NCI-H82 treated with DMSO at 0.1 percent for 48 hours (cell line): Measurements from ENCODE around the gene HENMT1.
"Not testable (repeated sequence)": the region's sequence is repeated elsewhere in the genome, so short reads cannot be mapped to it uniquely, and the experiment has no call there.

Source experiments
- DNase-seq: peaks from one replicate; lab custom pipeline; 2025; ENCODE audit not compliant: unreplicated experiment; lab: John Stamatoyannopoulos, UW

Gene HENMT1

DNA sequence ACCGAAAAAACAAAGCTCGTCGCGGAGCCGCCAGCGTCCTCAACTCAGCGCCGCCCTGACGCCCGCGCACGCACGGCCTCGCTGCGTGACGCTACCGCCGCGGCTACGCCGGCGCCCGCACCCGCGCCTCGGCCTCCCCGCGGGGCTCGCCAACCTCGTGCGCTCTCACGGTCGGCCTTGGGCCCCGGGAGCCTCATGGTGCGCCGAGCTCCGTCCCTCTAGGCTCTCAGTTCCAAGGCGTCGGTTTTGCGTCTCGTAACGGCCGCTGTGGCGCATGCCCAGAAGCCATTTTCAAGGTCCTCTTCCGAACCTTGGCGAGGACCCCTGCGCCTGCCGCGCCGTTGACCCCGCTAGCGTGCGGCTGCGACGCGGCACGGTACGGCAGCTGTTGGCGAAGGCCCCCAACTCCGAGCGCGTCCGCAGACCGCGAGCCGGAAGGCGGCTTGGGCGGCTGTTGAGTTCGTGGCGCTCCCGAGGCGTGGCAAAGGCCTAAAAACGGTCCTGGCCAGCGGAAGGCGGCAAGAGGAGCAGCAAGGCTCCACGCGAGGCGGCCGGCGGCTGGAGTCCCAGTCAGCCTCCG lies at the start of gene HENMT1:
TSS of gene HENMT1 (minus strand) at position 64 of the 580 bp plus-strand sequence. CDS start 1,209 bp downstream, outside the sequence.
- no peak for DNase-seq

DNA sequence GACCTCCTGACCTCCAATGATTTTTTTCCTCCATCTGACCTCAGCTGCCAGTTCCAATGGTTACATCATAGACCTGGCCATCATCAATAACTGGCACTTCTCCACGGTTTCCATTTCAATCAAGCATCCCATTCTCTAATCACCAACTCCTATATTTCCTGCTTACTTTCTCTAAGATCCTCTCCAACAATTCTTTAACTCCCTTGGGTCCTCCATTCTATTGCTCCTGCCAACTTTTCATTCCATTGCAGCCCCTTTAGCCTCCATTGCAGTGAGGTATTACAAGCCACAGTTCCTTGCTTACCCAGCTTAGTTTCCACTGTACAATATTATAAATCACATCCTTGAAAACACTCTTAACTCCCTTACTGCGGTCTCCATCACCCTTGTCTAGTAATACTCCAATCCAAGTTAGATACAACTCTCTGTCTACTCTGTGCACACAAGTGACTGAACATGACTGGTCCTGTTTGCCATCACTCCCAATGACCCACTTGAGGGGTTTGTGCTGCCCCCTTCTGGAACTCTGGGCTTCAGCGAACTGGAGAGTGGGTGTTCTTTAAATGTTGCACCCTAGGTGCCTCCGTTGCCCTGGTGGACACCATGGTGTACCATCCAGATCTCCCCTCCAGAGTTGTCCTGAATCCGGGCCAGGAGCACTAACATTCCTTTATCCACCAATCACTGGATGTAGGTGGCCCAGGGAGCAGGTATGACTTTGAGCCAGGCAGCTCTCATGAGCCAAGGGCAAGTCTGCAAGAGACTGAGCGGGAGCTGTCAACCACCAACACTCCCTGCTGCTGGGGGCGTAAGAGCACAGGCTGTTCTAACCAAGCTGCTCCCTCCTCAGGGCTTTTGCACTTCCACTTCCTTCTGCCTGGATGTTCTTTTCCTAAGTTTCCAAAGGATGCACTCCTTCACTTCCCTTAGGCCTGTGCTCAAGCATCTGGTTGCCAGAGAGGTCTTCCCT lies 48.1 kb upstream of the HENMT1 start:
- DNase-seq: no peak

DNA sequence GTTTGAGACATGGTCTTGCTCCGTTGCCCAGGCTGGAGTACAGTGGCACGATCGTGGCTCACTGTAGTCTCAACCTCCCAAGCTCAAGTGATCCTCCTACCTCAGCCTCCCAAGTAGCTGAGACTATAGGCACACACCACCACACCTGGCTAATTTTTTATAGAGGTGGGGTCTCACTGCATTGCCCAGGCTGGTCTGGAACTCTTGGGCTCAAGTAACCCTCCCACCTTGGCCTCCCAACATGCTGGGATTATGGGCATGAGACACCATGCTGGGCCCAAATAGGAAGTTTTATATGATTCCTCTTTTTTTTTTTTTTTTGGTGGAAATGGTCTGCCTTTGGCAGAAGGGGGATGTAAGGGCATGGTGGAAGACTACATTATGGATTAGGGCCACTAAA lies 45.8 kb upstream of the HENMT1 start:
- no peak for DNase-seq

DNA sequence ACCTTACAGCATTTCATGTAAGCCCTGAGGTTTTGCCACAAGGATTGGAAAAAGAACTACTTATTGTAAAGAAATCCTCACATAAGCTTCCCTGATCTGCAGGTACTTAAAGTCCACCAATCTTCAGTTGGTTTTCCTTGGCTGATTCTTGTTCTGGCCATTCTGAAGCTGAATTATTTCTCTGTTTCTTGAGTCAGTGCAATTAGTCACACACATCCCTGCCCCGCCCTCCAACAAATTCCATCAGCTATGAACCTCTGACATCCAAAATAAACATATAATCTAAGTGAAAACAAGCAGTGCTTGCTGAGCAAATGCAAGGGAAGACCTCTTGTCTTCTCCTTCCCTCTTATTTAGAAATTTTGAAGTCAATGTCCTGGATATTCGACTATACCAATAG lies 43.6 kb upstream of the HENMT1 start:
- no peak for DNase-seq

DNA sequence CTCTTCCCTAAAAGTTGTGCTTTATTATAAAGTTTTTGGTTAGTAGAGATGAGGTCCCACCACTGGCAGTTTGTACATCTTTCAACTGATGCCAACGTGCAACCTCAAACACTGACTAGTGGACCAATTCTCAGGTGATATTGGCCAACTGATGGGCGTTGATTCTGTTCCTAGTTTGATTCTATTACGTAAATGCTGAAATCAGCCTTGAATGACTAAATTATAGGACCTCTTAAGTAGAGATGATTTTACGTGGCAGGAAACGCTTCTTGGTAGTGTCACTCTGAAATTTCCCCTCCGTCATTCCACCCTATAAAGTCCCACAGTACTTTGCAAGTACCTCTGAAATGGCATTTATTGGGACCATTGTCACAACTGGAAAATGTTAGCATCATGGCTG lies 43.0 kb upstream of the HENMT1 start:
- DNase-seq: no peak

DNA sequence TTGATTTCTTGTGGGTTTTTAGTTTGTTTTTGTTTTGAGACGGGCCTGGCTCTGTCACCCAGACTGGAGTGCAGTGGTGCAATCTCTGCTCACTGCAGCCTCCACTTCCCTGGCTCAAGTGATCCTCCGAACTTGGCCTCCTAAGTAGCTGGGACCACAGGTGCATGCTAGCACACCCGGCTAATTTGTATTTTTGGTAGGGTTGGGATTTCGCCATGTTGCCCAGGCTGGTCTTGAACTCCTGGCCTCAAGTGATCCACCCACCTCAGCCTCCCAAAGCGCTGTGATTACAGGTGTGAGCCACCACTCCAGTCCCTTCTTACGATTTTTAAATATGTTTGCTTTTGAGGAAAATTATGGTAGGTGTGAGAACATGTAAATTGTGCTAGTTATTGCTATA lies 41.2 kb upstream of the HENMT1 start:
- not testable (repeated sequence) for DNase-seq

DNA sequence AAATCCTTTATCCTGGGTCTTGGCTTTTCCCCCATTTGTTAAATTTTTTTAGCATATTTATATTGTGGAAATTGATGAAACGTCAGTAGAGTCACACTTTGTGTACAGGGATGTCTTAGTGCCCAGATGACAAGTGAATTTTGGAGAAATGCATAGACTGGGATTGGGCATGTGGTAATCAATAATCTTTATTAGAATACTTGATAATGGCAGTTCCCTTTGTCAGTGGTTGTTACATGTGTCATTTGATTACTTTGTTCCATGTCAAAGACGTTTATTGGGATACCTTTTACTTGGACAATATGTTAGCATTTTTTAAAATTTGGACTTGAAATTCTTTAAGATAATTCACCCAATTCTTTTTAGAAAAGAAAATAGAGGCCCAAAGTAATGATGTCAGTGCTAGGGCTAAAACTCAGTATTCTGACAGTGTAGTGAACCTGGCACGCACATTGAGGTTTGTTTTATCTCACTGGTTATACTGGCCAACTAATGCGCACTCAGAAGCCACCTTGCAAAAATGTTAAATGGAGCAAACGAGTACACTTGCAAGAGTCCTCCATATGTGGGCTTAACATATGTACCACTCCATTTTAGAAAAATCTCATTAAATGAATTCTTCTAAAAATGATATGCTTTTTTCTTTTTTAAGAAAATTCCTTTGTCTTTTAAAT lies 40.4 kb upstream of the HENMT1 start:
- DNase-seq: no peak

DNA sequence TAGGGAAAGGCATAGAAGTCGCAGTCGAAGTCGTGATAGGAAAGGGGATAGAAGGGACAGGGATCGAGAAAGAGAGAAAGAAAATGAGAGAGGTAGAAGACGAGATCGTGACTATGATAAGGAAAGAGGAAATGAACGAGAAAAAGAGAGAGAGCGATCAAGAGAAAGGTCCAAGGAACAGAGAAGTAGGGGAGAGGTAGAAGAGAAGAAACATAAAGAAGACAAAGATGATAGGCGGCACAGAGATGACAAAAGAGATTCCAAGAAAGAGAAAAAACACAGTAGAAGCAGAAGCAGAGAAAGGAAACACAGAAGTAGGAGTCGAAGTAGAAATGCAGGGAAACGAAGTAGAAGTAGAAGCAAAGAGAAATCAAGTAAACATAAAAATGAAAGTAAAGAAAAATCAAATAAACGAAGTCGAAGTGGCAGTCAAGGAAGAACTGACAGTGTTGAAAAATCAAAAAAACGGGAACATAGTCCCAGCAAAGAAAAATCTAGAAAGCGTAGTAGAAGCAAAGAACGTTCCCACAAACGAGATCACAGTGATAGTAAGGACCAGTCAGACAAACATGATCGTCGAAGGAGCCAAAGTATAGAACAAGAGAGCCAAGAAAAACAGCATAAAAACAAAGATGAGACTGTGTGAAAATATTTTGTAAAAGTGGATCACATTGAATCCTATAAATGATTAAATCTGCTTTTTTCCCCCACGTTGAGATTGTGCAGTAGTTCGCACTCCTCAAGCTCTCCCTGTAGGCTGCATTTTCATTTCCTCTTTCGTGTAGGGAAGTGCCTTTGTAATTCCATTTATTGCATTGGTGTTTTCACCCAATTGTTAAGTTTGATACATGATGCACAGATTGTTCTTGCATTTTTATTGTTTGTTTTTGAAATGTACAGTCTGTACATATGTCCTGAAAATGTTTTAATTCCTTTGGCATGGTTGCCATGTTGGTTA lies 38.8 kb upstream of the HENMT1 start:
- DNase-seq: no peak

DNA sequence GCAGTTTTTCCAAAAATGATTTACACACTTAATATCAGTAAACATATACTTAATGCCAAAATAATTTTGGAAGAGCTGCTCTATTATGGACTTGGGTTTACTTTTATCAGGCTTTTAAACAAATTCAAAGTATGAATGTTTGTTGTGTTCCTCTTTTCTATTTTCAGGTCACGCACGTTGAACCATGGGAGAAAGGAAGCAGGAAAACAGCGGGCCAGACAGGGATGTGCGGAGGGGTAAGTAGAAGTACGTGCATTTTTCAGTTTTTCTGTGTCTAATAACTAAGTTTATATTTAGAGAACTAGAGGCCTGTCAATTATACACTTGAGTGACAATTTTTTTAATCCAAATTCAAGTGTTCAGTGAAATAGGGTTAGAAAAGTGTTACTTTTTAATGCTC lies 34.6 kb upstream of the HENMT1 start:
- DNase-seq: no peak

DNA sequence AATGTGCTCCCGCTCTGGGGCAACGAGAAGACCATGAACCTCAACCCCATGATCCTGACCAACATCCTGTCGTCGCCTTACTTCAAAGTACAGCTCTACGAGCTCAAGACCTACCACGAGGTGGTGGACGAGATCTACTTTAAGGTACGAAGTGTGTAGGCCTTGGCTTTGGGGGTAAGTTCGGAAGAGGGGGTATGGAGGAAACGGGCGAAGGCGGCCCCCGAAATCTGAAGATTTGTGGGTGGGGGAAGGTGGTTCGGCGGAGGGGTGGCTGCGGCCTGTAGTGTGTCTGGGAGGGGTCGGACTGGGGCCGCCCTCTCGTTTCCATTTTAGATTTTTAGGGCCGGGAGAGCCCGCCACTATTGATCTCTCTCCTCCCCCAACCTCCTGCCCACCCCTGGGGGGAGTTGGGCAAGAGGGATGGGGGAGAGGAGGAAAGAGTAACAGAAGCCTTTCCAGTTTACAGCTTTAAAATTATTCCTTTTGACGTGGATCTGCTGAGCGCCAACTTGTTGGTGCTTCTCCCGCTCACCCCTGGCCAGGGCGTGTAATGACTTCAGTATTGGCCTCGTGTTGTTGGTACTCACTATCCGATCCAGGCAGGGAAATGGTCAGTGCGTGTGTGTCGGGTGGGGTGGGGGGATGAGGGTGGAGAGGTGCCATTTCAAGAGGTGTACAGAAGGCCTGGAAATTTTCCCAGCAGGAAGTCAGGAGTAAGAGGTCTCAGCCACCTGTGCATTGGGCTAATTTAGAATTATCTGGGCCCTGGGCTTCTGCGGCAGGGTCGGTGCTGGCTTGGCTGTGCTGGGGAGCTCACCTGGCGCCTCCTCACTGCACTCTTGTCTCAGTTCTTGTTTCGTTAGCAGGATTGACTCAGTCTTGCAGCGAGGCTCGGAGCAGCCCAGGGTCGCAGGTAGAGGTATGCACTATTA lies 32.1 kb upstream of the HENMT1 start:
- peak; percentile 26 for DNase-seq

DNA sequence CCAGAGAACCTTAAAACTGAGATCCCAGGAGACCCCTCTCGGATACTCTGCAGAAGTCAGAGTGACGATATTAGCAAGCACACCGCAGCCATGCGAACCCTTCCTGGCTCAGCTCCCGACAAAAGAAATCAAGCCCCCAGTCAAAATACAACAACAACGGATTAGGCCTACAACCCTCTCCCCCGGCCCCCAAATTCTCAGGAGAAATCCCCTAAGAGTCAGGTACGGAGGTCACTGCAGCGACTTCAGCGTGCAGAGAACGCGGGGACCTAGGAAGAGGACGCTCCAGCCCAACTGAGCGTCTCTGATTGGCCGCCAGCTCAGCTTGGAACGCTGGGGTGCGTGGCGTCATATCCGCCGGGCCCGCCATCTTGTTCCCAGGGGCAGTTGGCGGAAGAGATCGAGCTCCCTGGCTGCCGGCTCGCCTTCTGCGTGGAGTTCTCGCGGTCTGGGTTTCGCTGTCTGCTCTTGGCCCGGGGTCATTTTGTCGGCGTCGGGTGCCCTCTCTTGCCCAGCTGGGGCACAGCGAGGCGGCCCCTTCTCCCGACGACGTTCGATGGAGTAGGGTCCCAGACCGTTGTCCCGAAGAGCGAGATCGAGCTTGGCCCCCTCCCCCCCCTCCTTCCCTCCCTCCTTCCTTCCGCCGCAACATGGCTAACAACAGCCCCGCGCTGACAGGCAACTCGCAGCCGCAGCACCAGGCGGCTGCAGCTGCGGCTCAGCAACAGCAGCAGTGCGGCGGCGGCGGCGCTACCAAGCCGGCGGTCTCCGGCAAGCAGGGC lies 31.2 kb upstream of the HENMT1 start, which contains the start of gene PRPF38B:
TSS of gene PRPF38B (plus strand) at position 369 of the 782 bp plus-strand sequence. CDS start at position 651, 282 bp downstream.
- peak; percentile 86 for DNase-seq

DNA sequence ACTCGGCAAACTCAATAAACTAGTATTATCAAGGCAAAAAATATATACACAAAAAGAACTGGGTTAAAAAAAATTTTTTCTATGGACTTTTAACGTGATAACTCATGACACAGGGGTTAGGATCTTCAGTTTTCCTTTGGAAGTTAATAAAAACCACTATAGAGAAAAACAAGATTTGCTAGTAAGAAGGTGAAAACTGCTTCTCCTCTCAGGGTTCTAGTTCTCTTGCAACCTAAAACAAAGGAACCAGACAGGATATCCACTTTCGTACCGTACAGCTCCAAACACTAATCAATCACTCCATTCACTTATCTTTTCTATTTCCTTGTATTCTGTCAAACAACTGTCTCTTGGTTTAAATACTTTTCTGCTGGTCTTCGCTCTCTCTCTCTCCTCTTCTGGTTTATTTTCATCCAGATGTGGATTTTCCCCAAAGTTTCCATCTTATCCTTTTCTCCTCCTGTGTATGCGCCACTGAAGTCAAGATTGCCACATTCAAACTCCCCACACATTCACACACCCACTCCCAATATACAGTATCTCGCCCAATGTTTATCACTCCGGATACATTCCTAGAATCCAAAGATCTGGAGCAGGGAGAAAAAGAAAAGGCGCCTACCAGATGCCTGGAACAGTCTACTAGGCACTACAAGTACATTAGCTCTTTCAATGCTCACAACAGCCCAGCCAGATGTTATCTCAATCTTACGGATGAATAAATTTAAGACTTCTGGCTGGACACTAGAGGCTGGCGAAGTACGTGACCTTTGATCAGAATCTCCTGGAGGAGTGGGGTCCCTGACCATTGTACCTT lies 30.4 kb upstream of the HENMT1 start:
- no peak for DNase-seq

DNA sequence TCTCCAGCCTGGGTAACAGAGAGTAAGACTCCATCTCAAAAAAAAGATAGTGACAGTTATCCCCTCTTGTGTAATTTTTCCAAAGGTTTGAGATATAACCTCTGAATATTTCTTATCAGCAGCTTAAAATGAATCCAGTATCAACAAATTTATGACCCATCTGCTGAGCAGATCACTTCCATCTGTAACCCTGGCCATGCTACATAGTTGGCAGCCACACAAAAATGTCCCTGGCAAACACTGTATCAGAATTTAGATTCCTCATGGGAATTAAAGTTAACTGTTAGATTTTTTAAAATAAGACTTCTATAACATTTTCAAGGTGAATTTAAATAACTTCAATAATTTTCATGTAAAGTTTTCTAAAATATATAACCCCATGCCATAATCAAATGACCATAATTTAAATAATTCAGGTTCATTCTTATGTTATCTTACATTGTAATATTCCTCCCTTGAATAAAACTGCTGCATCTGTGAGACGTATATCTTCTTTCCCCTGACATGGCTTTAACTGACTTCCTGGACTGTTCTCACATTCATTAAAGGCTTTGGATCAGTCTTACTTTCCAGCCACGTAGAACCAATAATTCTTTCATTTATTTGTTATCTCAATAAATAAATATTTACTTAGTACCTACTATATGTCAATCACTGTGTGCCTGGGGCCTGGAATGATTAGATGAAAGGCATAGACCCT lies 25.9 kb upstream of the HENMT1 start:
- DNase-seq: no peak

DNA sequence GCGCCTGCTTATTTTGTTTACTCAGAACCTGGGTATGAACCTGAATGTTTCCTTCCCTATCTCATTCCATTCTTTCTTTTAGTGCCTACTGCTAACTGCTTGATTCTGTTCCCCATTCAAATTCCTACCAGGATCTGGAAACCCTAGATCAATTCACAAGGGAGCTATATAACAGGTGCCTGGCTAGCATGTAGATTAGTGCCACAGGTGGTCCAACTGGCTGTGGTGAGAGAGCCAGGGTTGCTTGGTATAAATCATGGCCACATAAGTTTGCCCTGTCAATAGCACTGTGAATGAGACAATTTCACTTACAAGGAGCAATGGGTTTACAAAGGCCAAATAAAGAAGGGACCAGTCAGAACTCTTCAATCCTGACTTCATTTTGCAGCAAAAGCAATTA lies 24.6 kb upstream of the HENMT1 start:
- no peak for DNase-seq

DNA sequence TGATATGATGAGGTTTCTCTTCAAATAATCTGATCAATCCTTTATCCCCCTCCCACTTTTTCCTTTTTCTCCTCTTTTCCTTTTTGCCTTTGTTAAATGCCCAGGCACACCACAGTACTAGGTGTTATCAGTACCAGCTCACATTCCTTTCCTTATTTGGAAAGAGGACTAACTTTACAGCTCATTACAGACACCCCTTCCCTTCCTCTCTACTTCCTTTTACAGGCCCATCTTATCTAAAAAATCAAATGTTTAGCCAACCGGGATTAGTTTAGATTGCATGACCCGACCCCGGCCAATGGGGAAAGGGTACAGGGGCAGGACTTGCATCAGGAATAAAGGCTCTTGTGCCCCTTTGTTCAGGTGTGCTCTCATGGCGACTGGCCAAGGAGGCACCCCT lies 20.8 kb upstream of the HENMT1 start:
- DNase-seq: not testable (repeated sequence)

DNA sequence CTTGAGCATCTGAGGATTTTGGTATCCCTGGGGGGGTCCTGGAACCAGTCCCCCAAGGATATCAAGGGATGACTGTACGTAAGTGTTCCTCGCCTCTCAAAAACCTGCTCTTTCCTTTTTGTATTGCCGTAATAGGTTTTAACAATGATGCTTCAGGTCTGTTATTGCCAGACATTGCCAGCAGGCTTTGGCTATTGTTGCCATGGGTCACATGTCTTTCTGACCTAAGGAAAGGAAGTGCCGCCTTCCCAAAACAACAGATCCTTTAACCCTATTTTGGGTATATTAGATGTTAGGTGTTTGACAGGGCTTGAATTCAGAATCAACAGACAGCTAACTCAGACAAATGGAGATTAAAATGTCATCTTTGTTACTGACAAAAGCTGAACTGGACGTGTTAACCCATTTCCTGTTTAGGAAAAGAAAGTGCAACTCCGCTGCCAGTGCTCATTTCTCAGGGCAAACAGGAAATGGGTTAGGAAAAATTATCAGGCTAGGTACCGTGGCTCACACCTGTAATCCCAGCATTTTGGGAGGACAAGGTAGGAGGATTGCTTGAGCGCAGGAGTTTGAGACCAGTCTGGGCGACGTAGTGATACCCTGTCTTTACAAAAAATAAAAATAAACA lies 18.8 kb upstream of the HENMT1 start:
- no peak for DNase-seq

DNA sequence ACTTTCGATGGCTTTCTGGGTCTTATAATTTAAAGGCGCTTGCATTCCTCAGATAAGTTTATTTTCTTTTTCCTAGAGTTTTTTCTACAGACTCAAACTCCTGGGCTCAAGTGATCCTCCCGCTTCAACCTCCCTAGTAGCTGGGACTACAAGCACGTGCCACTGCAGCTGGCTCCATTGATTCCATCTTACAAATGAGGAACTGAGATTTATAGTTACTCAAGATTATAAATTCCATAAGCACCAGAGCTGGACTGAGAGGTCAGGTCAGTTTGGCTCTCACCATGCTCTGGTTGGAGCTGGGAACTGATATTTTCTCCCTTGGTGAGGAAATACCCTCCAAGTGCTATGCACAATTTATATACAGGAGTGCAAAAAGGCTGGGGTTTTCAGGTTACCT lies 17.8 kb upstream of the HENMT1 start:
- DNase-seq: no peak
